GM10266 (cell line): ENCODE results near the gene COL20A1.

Experiments
- DNase-seq: peaks from one replicate; pipeline ENCODE4 v3.0.0; 2012; ENCODE audit errors: extremely low spot score
- CTCF ChIP-seq: IDR thresholded peaks from 2 replicates; pipeline ENCODE4 v1.5.1; 2012; ENCODE audit warnings: mild to moderate bottlenecking, low read depth; ENCODE audit not compliant: control insufficient read depth, insufficient read depth; ENCODE audit errors: missing control alignments

Gene COL20A1

GRCh38 chr20:63320616-63321147 is 27.7 kb downstream of the COL20A1 start:
- no peak for DNase-seq
- no peak for TF ChIP-seq CTCF

GRCh38 chr20:63321148-63321831 is 28.3 kb downstream of the COL20A1 start:
- TF ChIP-seq CTCF, result no peak
- no peak for DNase-seq

GRCh38 chr20:63322146-63322932 is 29.4 kb downstream of the COL20A1 start:
- TF ChIP-seq CTCF, result no peak
- DNase-seq, result no peak

- TF ChIP-seq CTCF, result no peak
- DNase-seq, result no peak
Measured at GRCh38 chr20:63322933-63323273, 29.9 kb downstream of the COL20A1 start.

GRCh38 chr20:63323357-63323981 is 30.5 kb downstream of the COL20A1 start:
- DNase-seq, result no peak
- no peak for TF ChIP-seq CTCF

- no peak for TF ChIP-seq CTCF
Measured at GRCh38 chr20:63325021-63325471, 32.1 kb downstream of the COL20A1 start.

More at GRCh38 chr20:63325021-63325471, 32.1 kb downstream of the COL20A1 start:
- DNase-seq, result no peak
